Activated T-cell treated with anti-CD3 and anti-CD28 coated beads, Interleukin-2, amount 50 U/mL, for 1 hour (primary cell): ENCODE data around the gene STMND1.
"Not testable (repeated sequence)": the region's sequence is repeated elsewhere in the genome, so short reads cannot be mapped to it uniquely, and the experiment has no call there.

Experiments
- DNase-seq: peaks from one replicate; pipeline ENCODE4 v3.0.0-alpha.2; 2020

The STMND1 gene

GRCh38 chr6:17101422-17102257 lies at the start of gene STMND1:
TSS of gene STMND1 (plus strand) at chr6:17102050. CDS start at chr6:17102258, 208 bp downstream.
- no peak for DNase-seq

DNA sequence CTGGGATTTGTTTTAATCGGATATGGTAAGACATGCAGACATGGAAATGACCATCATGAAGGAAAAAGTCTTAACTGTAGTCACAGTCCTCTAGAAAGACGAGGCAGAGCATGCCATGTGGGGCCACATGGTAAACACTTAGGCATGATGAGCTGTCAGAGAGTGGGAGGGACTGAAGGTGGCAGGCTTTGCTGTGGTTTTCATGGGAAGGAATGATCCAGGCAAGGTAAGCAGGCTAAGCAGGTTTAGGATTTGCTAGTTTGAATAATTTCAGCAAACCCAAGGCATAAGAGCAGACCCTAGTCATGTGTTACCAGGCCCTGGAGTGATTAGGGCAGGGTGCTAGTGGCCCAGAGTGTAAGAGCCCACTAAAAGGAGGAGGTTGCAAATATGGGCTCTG lies 47.2 kb upstream of the STMND1 start:
- DNase-seq: no peak

GRCh38 chr6:17057322-17057721 lies 44.5 kb upstream of the STMND1 start:
- DNase-seq: no peak

DNA sequence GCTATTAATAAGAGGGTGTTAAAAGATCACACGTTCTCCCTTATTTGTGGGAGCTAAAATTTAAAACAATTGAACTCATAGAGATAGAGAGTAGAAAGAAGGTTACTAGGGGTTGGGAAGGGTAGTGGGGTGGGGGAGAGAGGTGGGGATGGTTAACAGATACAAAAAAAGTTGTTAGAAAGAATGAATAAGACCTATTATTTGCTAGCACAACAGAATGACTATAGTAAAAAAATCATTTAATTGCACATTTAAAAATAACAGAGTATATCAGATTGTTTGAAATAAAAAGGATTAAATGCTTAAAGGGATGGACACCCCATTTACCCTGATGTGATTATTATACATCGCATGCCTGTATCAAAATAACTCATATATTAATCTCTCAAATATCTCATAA lies 43.3 kb upstream of the STMND1 start:
- no peak for DNase-seq

- no peak for DNase-seq
Measured at GRCh38 chr6:17059022-17059421, 42.8 kb upstream of the STMND1 start.

- no peak for DNase-seq
Measured at GRCh38 chr6:17059850-17060249, 42.0 kb upstream of the STMND1 start.

DNA sequence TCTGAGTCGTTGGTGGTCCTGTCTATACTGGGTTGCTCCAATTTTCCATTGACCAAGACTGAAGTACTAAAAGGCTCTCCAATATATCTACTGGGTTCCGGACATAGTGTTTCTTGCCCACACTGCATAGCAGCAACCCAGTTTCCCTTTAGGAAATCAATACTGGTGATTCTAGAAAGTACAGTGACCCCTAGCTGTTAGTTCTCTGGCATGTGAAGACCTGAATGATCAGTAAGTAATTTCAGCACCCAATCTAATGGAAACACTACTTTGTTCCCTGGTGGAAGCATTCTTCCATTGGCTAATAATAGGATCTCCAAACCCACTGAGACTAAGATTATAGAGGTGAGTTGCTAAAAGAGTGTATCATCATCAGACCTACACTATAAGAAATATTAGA lies 40.8 kb upstream of the STMND1 start:
- no peak for DNase-seq

- no peak for DNase-seq
Measured at GRCh38 chr6:17062871-17063440, 38.9 kb upstream of the STMND1 start.

GRCh38 chr6:17064975-17065374 lies 36.9 kb upstream of the STMND1 start:
- DNase-seq: no peak

DNA sequence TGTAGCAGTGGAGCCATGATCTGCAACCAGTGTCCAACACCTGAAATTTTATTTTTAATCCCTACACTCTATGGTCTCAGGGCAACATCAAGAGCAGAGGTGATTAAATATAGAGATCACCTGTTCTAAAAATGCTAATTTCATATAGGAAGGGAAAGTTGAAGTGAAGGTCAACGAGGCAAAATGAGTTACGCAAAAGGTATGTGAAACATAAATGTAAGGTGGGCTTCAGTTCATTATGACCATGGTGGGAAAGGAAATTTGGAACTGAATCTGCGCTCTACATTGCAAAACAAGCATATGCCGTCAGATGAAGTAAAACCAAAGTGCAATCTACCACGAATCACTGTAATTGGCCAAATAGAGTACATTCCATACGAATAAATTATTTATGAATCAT lies 35.2 kb upstream of the STMND1 start:
- DNase-seq: no peak

GRCh38 chr6:17068972-17069371 lies 32.9 kb upstream of the STMND1 start:
- DNase-seq: not testable (repeated sequence)

DNA sequence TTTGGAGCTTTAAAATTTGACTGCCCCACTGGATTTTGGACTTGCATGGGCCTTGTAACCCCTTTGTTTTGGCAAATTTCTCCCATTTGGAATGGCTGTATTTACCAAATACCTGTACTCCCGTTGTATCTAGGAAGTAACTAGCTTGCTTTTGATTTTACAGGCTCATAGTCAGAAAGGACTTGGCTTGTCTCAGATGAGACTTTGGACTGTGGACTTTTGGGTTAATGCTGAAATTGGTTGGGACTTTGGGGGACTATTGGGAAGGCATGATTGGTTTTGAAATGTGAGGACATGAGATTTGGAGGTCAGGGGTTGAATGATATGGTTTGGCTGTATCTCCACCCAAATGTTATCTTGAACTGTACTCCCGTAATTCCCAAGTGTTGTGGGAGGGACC lies 31.4 kb upstream of the STMND1 start:
- not testable (repeated sequence) for DNase-seq

- DNase-seq: not testable (repeated sequence)
Measured at GRCh38 chr6:17073596-17073995, 28.3 kb upstream of the STMND1 start.

- no peak for DNase-seq
Measured at GRCh38 chr6:17081273-17081672, 20.6 kb upstream of the STMND1 start.

DNA sequence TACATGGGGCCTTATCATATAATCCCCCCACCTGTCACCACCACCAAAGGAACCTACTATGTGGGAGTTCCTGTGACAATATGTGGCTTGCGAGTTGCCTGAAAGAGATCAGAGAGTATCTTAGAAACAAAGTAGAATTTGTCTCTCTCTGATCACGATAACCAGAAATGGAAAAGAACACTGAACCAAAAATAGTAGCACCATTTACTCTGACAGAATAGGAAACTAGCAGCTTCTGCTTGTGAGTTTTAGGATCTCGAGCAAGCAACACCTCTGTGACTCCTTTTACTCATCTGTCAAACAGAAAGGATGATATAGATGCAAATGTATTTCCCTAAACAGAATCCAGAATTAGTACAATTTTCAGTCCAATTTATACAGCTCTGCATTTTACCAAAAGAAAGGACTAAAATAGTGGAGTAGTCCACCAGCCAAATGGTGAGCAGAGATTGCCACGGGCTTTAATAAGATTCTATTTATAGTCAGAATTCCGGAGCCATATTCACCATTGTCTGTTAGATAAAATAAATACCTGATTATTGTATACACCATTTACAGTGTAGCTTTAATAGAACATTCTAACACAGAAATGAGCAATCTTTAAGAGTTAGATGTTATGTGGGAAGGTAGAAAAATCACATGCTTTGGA lies 19.9 kb upstream of the STMND1 start:
- DNase-seq: no peak

DNA sequence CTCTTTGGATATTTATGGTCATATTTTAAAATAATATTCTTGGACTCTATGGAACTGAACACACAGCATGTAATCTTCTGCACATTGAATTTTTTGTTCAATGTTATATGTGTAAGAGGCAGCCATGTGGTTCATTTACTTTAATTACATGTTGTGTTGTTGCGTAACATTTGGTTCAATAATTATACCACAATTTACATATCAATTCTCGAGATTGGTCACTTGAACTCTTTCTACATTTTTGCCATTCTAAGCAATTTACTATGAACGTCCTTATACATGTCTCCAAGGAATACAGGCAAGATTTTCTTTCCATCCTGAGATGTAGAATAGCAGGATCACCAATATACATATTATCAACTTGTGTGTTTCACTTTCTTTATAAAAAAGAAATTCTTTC lies 18.5 kb upstream of the STMND1 start:
- no peak for DNase-seq

DNA sequence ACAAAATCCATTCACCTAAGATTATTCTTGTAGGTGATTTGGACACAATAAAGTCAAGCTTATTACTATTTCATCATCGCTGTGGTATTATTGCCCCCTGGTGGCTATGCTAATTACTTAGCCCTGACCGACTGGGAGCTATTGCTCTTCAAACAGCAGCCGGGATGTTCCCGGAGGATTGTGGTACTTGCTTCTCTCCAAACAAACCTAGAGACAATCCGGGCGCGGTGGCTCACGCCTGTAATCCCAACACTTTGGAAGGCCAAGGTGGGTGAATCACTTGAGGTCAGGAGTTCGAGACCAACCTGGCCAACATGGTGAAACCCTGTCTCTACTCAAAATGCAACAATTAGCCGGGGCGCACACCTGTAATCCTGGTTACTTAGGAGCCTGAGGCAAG lies 15.4 kb upstream of the STMND1 start:
- no peak for DNase-seq

DNA sequence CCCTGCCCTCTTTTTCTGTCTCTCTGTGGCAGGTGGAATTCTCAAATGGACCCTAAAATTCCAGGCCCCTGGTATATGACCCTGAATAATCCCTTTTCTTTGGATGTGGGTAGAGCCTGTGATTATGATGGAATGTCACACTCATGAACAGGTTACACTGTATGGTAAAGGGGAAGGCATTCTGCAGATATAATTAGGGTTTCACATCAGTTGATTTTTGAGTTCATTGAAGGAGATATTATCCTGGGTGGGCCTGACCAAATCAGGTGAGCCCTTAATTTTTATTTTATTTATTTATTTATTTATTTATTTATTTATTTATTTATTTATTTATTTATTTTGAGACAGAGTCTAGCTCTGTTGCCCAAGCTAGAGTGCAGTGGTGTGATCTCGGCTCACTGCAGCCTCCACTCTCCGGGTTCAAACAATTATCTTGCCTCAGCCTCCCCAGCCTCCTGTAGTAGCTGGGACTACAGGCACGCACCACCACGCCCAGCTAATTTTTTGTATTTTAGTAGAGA lies 13.7 kb upstream of the STMND1 start:
- no peak for DNase-seq

DNA sequence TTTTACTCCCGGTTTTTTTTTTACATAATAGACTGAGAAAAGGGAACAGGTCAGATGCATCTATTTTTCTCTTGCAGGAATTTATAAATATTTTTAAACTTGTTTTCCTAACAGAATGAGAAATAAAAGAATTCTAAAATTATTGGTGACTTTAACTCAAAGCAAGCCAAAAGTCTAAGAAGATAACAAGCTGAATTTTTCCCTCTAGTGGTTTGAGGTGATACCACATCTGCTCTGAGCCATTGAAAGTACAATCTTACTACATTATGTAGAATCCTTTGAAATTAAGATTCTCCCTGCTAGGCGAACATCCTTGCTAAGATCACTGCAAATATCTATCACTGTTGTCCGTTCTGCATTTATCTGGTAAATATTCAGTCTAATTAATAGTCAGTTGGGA lies 10.7 kb upstream of the STMND1 start:
- no peak for DNase-seq

GRCh38 chr6:17093686-17094085 lies 8.2 kb upstream of the STMND1 start:
- DNase-seq: no peak

DNA sequence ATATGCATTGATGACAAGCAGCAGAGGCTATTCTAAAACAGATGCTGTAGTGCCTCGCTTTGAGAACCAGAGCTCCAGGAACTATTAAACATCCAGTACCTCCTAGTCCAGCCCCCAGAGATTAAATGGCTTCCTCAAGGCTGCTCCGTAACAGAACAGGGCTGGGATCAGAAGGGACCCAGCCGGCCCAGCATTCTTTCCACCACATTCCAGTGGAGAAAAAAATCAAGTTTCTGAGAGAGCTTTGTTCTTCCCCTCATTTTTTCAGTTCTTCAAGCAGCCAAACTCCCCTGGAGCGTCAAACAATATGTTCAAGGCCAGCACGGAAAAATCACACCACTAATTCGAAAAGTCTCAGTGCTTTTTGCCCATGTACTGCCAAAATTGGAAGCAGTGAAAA lies 5.8 kb upstream of the STMND1 start:
- no peak for DNase-seq

DNA sequence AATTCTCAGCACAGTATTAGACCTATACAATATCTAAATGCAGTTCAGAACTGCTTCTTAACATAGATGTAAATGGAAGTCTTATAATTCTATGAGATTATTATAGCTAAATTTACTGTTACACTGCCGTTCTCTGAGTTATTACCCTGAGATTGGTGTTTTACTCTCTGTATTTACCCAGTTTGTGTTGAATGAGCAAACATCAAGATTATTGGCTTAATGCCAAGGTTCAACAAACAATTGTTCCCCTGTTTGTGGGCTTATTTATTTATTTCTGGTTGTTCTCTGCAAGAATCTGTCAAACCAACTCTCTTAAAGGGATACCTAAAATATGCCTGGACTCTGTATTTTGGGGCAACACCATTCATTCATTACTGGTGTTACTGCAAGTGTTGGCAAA lies 5.2 kb upstream of the STMND1 start:
- no peak for DNase-seq

DNA sequence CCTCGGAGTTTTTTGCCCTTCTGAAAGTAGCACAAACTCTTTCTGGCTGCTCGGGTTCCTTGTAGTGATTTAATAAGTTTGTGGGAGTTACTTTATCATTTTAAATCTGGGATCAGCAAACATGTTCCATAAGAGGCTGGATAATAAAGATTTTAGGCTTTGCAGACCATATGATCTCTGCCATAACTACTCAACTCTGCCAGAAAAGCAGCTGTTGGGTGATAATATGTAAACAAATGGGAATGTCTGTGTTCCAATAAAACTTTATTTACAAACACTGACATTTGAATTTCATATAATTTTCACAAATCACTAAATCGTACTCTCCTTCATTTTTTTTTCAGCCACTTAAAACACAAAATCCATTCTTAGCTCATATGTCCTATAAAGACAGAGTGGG lies 3.9 kb upstream of the STMND1 start:
- no peak for DNase-seq

DNA sequence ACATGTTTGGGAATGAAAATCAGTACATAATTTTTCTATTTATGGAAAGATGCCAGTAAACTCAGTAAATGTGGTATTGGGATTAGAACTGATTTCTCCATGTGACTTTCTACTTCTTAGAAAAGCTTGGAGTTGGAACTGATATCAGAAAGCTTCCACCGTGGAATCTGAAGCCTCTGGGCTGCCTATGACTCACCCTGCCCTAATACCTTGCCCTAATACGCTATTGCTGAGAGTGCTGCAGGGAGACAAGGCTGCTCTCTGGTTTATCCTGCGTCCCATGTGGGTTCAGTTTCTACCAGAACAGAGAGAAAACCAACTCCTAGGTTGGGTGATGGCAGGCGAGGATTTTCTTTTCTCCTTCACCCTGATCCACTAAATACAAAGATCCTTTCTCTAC lies 3.3 kb upstream of the STMND1 start:
- no peak for DNase-seq
